Adrenal gland (tissue), 12 donors: ENCODE measurements around the gene ENTHD1. TPM values are rescaled to one million over a fixed set of nuclear protein-coding genes. Genes with fewer than 3 reads are reported as not detected.
"Not testable (repeated sequence)": the region's sequence is repeated elsewhere in the genome, so short reads cannot be mapped to it uniquely, and the experiment has no call there.

Experiments used
- DNase-seq, 7 donors: peaks; one replicate each; pipeline ENCODE4 v3.0.0-alpha.2; 2019 to 2020
- H3K27ac ChIP-seq, 5 donors: fragments of 200-600 bp; sonication (generic) in 4 of 5; 1 replicate in 3 of 5; 2 replicates in 2 of 5; pipeline versions ENCODE4 v1.5.1 to v1.8.0; 2016 to 2020; ENCODE audit warnings: mild to moderate bottlenecking in 1 of 5
- H3K27me3 ChIP-seq: fragments of 200-600 bp; 2 replicates; pipeline ENCODE4 v1.8.0; 2021
- H3K36me3 ChIP-seq, 2 donors: fragments of 200-600 bp; replicated peaks in 1 of 2; 1 replicate in 1 of 2; 2 replicates in 1 of 2; pipeline versions ENCODE4 v1.5.1 to v1.8.0; 2018 to 2022
- H3K4me1 ChIP-seq, 2 donors: fragments of 200-600 bp; replicated peaks in 1 of 2; 1 replicate in 1 of 2; 2 replicates in 1 of 2; pipeline versions ENCODE4 v1.5.1 to v1.8.0; 2018 to 2021
- H3K4me3 ChIP-seq, 4 donors: fragments of 200-600 bp; sonication (generic) in 3 of 4; one replicate each; pipeline ENCODE4 v1.5.1; 2016 to 2018
- H3K9me3 ChIP-seq, 3 donors: fragments of 200-600 bp; sonication (generic) in 1 of 3; replicated peaks in 1 of 3; 1 replicate in 2 of 3; 2 replicates in 1 of 3; pipeline versions ENCODE4 v1.5.1 to v1.8.0; 2016 to 2021
- CTCF ChIP-seq, 6 experiments: fragments of 450-650 bp in 4 of 6; fragments of 200-600 bp in 2 of 6; sonication (generic) in 1 of 6; IDR thresholded peaks; 1 replicate in 5 of 6; 2 replicates in 1 of 6; pipeline versions ENCODE4 v1.5.1 to v1.8.0; 2016 to 2021; ENCODE audit warnings: antibody characterized with exemption in 6 of 6, mild to moderate bottlenecking in 2 of 6, moderate library complexity in 1 of 6
- POLR2A ChIP-seq, 2 donors: fragments of 450-650 bp; IDR thresholded peaks; one replicate each; pipeline ENCODE4 v1.6.1; 2017; ENCODE audit warnings: antibody characterized with exemption in 2 of 2, mild to moderate bottlenecking in 2 of 2, moderate library complexity in 1 of 2
- WGBS, 4 donors: extraction: QIAGEN DNeasy Blood & Tissue Kit in 2 of 4; methylation state at CpG; one replicate each; pipeline versions ENCODE4 v1.1.5 to v1.1.7; 2013 to 2017; 5-methylcytosine and 5-hydroxymethylcytosine counted together
- intact Hi-C, 2 donors: fragments of 100-400 bp; cut with DNase I; formaldehyde crosslinking; loops; one replicate each; pipeline versions ENCODE4 v1.14.1 to v1.15.0; 2022 to 2023
- polyA plus RNA-seq, 3 donors: library from polyadenylated mRNA; stranded (reverse); fragments of 200-250 nt in 2 of 3; fragments of 350-450 nt in 1 of 3; fragmentation: Illumina TruSeq in 1 of 3; extraction: RNeasy Lipid Tissue Mini Kit (QIAGEN cat#74804) in 1 of 3; gene quantifications; one replicate each; pipeline ENCODE4 v1.2.3, GENCODE V29; 2013 to 2014
- total RNA-seq, 9 donors: library from RNA; depleted of rRNA in 4 of 9; stranded (reverse); fragments of >200 nt in 4 of 9; fragments of 120-200 nt in 1 of 9; fragmentation: NEBNext Ultra II Directional in 1 of 9; extraction: Animal tissue kit (Norgen Biotek cat#: 25700) in 1 of 9; gene quantifications; one replicate each; pipeline versions ENCODE4 v1.1.0 to v1.2.4, GENCODE V29; 2013 to 2023
- donor health status: healthy with polysubstance abuse.
- donor health status: Bipolar disorder and iron deficiency.
- donor health status: DM: yes; HTN: yes; CAD: no.
- donor health status: DM: no; HTN: no; CAD: no.
- donor health status: DM: no; HTN: no; CAD: no.
- donor health status: DM: yes; HTN: yes; CAD: no.

ENTHD1 gene
- total and polyA plus RNA-seq, 12 donors = 0.07 TPM; not detected in 11

GRCh38 chr22:39880722-39881121 lies 12.8 kb downstream of the ENTHD1 start:
- Histone ChIP-seq H3K9me3 (no peaks in the 10 kb centered on the region), H3K36me3 (no peaks in the 10 kb centered on the region), H3K4me1 (no peaks in the 10 kb centered on the region), H3K27ac (no peak overlapping the region), H3K4me3 (no peak overlapping the region), H3K27me3 (no peaks in the 10 kb centered on the region)
- no peak for TF ChIP-seq POLR2A (IDR thresholded peaks at IDR 0.05)
- no peak for TF ChIP-seq CTCF (IDR thresholded peaks at IDR 0.05)
- intact Hi-C loops = no loop called here
- no peak for DNase-seq

- H3K9me3 ChIP-seq = no peaks in the 10 kb centered on the region
- no peak overlapping the region for H3K4me3 ChIP-seq
- H3K27ac ChIP-seq = no peak overlapping the region
- no peak for DNase-seq
- H3K36me3 ChIP-seq = no peaks in the 10 kb centered on the region
- H3K4me1 ChIP-seq = no peaks in the 10 kb centered on the region
- H3K27me3 ChIP-seq = no peaks in the 10 kb centered on the region
- intact Hi-C loops = no loop called here
- TF ChIP-seq CTCF (IDR thresholded peaks at IDR 0.05) = no peak
- TF ChIP-seq POLR2A (IDR thresholded peaks at IDR 0.05) = no peak
- WGBS, 4 donors = 65 to 78% (median 74%) methylated on average over 6 of the region's 6 CpGs
These were observed 16.3 kb downstream of the ENTHD1 start for GRCh38 chr22:39877079-39877845.

- H3K27me3 ChIP-seq, intact Hi-C loops, H3K9me3 ChIP-seq, H3K36me3 ChIP-seq, H3K4me1 ChIP-seq, H3K27ac ChIP-seq, H3K4me3 ChIP-seq, DNase-seq: not testable (repeated sequence)
- WGBS, 4 donors = 78 to 94% (median 90%) methylated on average over 28 to 39 of the region's 42 CpGs
These were observed 18.2 kb downstream of the ENTHD1 start for GRCh38 chr22:39875176-39875885.

GRCh38 chr22:39873965-39874364 lies 19.6 kb downstream of the ENTHD1 start:
- no peaks in the 10 kb centered on the region for H3K27me3 ChIP-seq
- no peak for DNase-seq
- no peak overlapping the region for H3K27ac ChIP-seq
- no peak for TF ChIP-seq CTCF (IDR thresholded peaks at IDR 0.05)
- no peak for TF ChIP-seq POLR2A (IDR thresholded peaks at IDR 0.05)
- intact Hi-C loops = no loop called here
- H3K9me3 ChIP-seq = no peaks in the 10 kb centered on the region
- no peaks in the 10 kb centered on the region for H3K36me3 ChIP-seq
- 47 to 70% (median 54%) methylated on average over 1 of the region's 1 CpG for WGBS, 4 donors
- no peak overlapping the region for H3K4me3 ChIP-seq
- H3K4me1 ChIP-seq = no peaks in the 10 kb centered on the region
